Measurements from ENCODE around the gene ABCF2. TPM values are rescaled to one million over a fixed set of nuclear protein-coding genes. Genes with fewer than 3 reads are reported as not detected.
A peak's percentile ranks its signal among the peaks of the same experiment; 100 is the strongest.

The ABCF2 gene
- total RNA-seq, 1 donor = 9.7 TPM

DNA sequence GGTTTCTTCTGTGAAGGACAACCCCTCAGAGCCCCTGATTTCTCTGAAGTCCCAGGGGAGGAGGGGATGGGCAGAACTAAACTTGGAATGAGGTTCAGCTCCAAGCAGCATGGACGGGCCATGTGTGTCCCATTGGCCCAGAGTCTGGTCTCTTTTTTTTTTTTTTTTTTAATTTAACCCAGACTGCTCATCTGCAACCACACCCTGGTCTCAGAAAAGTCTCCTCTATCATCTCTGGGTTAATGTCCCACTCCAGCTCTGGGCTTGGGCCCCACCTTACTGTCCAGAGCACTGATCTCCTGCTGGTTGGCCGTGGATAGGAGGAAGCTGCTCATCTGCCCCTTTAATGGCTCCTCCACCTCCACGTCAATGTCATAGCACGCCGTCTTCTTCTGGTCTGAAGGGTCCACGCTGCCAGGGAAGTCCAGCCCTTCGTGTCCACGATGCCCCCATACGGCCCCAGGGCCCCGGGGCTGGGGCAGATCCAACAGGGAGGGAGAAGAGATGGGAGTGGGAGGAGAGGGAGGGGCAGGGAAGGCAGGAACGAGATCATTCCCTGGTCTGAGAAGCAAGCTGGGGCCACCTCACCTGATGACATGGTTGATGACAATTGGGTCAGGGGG, 12.9 kb upstream of the ABCF2 start:
- peaks cover 7% of the 10 kb centered on the region for H3K27me3 ChIP-seq (ENCODE audit: insufficient read depth, low read length)
- H3K4me1 ChIP-seq (ENCODE audit: insufficient read depth, low read length) = peaks cover 24% of the 10 kb centered on the region
- no peak overlapping the region for H3K4me3 ChIP-seq (ENCODE audit: low read length)
- no peaks in the 10 kb centered on the region for H3K9me3 ChIP-seq (ENCODE audit: low read depth, low read length)

DNA sequence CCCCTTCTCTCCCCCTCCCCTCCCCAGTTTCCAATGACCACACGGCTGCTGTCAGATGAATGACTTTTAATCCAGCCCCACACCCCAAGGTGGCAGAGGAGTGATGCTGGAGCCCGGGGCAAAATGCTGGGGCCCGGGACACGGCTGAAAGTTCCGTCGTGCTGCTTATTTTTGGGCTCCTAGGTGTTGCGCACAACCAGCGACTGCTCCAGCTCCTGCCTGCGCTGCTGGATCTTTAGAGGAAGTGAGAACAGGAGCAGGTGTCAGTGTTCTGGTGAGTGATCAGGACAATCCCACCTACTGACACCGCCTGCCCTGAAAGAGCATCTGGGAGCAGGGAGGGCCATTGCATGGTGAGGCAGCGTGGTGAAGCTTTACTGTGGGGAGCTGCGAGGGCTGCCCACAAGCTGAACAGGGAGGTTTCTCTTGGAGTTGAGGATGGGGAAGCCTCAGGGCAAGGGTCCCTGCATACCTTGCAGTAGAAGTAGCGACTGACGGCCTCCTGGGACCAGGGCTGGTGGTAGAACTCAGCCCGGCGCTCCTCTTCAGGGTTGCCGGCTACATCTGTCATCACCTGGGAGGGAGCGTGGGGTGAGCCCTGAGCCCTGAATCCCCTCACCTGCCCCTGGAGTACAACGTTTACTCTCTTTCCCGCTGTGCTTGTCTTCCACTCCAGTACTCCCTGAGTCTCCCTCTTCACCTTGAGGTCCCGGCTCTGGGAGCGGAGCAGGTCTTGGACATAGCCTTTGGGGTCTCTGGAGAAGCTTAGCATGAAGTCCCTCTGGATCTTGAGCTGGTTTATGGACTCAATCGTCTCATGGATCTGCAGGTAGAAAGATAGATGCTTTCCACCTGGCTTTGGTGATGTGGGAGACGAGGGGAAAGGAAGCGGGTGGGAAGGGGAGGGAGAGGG, 12.2 kb upstream of the ABCF2 start:
- H3K27me3 ChIP-seq (ENCODE audit: insufficient read depth, low read length) = no peaks in the 10 kb centered on the region
- peaks cover 20% of the 10 kb centered on the region for H3K4me1 ChIP-seq (ENCODE audit: insufficient read depth, low read length)

GRCh38 chr7:151238190-151238810, 11.3 kb upstream of the ABCF2 start:
- H3K9me3 ChIP-seq (ENCODE audit: low read depth, low read length) = no peaks in the 10 kb centered on the region
- no peak overlapping the region for H3K4me3 ChIP-seq (ENCODE audit: low read length)
- H3K27me3 ChIP-seq (ENCODE audit: insufficient read depth, low read length) = no peaks in the 10 kb centered on the region
- peaks cover 21% of the 10 kb centered on the region for H3K4me1 ChIP-seq (ENCODE audit: insufficient read depth, low read length)

More for the DNA sequence above, 12.2 kb upstream of the ABCF2 start:
- Histone ChIP-seq H3K4me3 (ENCODE audit: low read length) (no peak overlapping the region), H3K9me3 (ENCODE audit: low read depth, low read length) (no peaks in the 10 kb centered on the region)

GRCh38 chr7:151237244-151238189, 10.5 kb upstream of the ABCF2 start:
- H3K9me3 ChIP-seq (ENCODE audit: low read depth, low read length) = no peaks in the 10 kb centered on the region
- no peaks in the 10 kb centered on the region for H3K27me3 ChIP-seq (ENCODE audit: insufficient read depth, low read length)
- H3K4me1 ChIP-seq (ENCODE audit: insufficient read depth, low read length) = peaks cover 18% of the 10 kb centered on the region
- no peak overlapping the region for H3K4me3 ChIP-seq (ENCODE audit: low read length)

- H3K4me3 ChIP-seq (ENCODE audit: low read length) = no peak overlapping the region
- H3K4me1 ChIP-seq (ENCODE audit: insufficient read depth, low read length) = peaks cover 25% of the 10 kb centered on the region
- H3K9me3 ChIP-seq (ENCODE audit: low read depth, low read length) = no peaks in the 10 kb centered on the region
- H3K27me3 ChIP-seq (ENCODE audit: insufficient read depth, low read length) = no peaks in the 10 kb centered on the region
Measured at GRCh38 chr7:151236406-151236805, 9.4 kb upstream of the ABCF2 start.

DNA sequence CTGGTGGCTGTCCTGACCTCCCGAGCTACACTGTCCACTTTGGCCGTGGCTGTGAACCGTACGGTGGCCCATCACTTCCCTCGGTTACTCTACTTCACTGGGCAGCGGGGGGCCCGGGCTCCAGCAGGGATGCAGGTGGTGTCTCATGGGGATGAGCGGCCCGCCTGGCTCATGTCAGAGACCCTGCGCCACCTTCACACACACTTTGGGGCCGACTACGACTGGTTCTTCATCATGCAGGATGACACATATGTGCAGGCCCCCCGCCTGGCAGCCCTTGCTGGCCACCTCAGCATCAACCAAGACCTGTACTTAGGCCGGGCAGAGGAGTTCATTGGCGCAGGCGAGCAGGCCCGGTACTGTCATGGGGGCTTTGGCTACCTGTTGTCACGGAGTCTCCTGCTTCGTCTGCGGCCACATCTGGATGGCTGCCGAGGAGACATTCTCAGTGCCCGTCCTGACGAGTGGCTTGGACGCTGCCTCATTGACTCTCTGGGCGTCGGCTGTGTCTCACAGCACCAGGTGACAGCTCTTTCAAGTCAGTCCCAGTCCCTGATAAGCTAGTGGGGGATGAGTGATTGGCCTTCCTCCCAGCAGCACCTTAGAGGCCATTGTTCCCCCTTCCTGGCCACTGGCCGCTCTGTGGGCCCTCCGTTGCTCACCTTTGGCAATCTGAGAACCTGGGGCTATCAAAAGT, 8.2 kb upstream of the ABCF2 start:
- Histone ChIP-seq H3K4me3 (ENCODE audit: low read length) (no peak overlapping the region), H3K27me3 (ENCODE audit: insufficient read depth, low read length) (no peaks in the 10 kb centered on the region), H3K4me1 (ENCODE audit: insufficient read depth, low read length) (peaks cover 25% of the 10 kb centered on the region), H3K9me3 (ENCODE audit: low read depth, low read length) (no peaks in the 10 kb centered on the region)

DNA sequence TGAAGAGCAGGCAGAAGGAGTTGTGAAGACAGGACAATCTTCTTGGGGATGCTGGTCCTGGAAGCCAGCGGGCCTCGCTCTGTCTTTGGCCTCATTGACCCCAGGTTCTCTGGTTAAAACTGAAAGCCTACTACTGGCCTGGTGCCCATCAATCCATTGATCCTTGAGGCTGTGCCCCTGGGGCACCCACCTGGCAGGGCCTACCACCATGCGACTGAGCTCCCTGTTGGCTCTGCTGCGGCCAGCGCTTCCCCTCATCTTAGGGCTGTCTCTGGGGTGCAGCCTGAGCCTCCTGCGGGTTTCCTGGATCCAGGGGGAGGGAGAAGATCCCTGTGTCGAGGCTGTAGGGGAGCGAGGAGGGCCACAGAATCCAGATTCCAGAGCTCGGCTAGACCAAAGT, 6.8 kb upstream of the ABCF2 start:
- H3K4me1 ChIP-seq (ENCODE audit: insufficient read depth, low read length) = peaks cover 25% of the 10 kb centered on the region
- H3K4me3 ChIP-seq (ENCODE audit: low read length) = no peak overlapping the region
- H3K9me3 ChIP-seq (ENCODE audit: low read depth, low read length) = no peaks in the 10 kb centered on the region

DNA sequence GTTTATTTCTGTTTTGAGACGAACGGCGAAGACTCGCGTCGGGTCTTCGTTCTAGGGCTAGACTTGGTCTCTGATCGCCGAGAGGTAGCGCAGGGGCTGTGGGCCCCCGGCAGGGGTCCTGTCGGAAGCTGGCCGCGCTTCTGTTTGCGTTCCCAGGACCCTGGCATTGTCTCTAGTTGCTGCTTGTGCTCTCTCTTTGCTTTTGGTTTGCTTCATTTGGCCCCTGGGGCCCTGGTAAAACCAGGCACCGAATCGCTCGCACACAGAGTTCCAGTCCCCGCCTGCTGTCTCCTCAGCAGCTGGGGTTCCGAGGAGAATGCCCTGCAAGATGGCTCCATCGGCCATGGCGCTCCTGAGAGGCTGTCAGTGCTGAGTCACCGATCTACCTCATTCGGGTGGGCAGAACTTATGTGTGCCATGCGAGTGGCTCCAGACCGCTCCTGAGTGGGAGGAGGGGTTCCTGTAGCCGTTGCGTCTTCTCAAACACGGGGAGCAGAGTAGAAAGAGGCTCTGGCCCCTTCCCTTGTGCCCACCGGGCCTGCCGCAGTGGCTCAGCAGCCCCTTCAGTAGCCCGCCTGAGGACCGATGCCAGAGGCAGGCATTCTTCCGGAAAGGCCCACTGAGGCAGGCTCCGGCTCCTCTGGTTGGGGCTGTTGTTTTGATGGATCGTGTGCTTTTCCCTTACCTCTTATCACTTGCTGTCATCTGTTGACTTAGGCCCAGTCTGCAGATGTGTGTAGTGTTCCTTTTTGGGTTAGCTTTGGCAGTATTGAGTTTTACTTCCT, 6.1 kb upstream of the ABCF2 start:
- no peaks in the 10 kb centered on the region for H3K27me3 ChIP-seq (ENCODE audit: insufficient read depth, low read length)
- H3K9me3 ChIP-seq (ENCODE audit: low read depth, low read length) = no peaks in the 10 kb centered on the region
- H3K4me3 ChIP-seq (ENCODE audit: low read length) = peak overlapping the region; percentile 95
- peaks cover 26% of the 10 kb centered on the region for H3K4me1 ChIP-seq (ENCODE audit: insufficient read depth, low read length)

More for the DNA sequence above, 6.8 kb upstream of the ABCF2 start:
- H3K27me3 ChIP-seq (ENCODE audit: insufficient read depth, low read length) = no peaks in the 10 kb centered on the region

GRCh38 chr7:151232091-151232916, 5.3 kb upstream of the ABCF2 start, which contains the start of gene CHPF2:
CHPF2 (plus strand) TSS chr7:151232483; CDS start chr7:151234012, 1,529 bp downstream.
- Histone ChIP-seq H3K4me3 (ENCODE audit: low read length) (peak within 1 kb of the TSS; percentile 95), H3K9me3 (ENCODE audit: low read depth, low read length) (no peaks in the 10 kb centered on the region), H3K4me1 (ENCODE audit: insufficient read depth, low read length) (peaks cover 32% of the 10 kb centered on the region), H3K27me3 (ENCODE audit: insufficient read depth, low read length) (no peaks in the 10 kb centered on the region)

DNA sequence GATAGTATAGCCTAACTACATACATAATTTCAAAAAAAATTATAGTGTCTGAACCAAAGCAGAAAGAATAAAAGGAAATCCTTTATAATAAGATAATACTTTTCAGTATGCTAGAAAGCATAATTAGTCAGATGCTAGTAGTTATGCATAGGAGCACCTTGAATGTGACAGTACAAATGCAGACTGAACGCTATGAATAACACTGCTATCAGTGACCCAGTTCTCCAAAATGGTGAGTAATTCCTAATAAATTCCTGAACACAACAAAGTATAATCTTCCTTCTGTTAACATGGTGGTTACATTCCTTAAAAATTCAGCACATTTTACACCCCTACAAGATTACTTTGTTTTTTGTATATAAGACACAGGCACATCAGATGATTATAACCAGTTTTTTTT, 4.1 kb upstream of the ABCF2 start:
- H3K9me3 ChIP-seq (ENCODE audit: low read depth, low read length) = no peaks in the 10 kb centered on the region
- no peak overlapping the region for H3K4me3 ChIP-seq (ENCODE audit: low read length)
- peaks cover 38% of the 10 kb centered on the region for H3K4me1 ChIP-seq (ENCODE audit: insufficient read depth, low read length)
- no peaks in the 10 kb centered on the region for H3K27me3 ChIP-seq (ENCODE audit: insufficient read depth, low read length)

- no peak overlapping the region for H3K4me3 ChIP-seq (ENCODE audit: low read length)
- no peaks in the 10 kb centered on the region for H3K9me3 ChIP-seq (ENCODE audit: low read depth, low read length)
- H3K27me3 ChIP-seq (ENCODE audit: insufficient read depth, low read length) = no peaks in the 10 kb centered on the region
- H3K4me1 ChIP-seq (ENCODE audit: insufficient read depth, low read length) = peaks cover 44% of the 10 kb centered on the region
Measured at GRCh38 chr7:151229249-151229648, 2.2 kb upstream of the ABCF2 start.

- Histone ChIP-seq H3K4me3 (ENCODE audit: low read length) (peak overlapping the region; percentile 54), H3K4me1 (ENCODE audit: insufficient read depth, low read length) (peaks cover 34% of the 10 kb centered on the region), H3K27me3 (ENCODE audit: insufficient read depth, low read length) (no peaks in the 10 kb centered on the region), H3K9me3 (ENCODE audit: low read depth, low read length) (no peaks in the 10 kb centered on the region)
Measured at GRCh38 chr7:151228024-151228866, 1.2 kb upstream of the ABCF2 start.
